HUES48 (cell line): Measurements from ENCODE around the gene MPST.

Experiments
- H3K27ac ChIP-seq: one replicate; pipeline ENCODE4 v1.7.0; 2013; ENCODE audit warnings: low read depth, low read length, inconsistent platforms
- H3K27me3 ChIP-seq: 2 replicates; pipeline ENCODE4 v1.6.1; 2013; ENCODE audit warnings: mild to moderate bottlenecking, low read length; ENCODE audit not compliant: control insufficient read depth, insufficient read depth
- H3K36me3 ChIP-seq: 2 replicates; pipeline ENCODE4 v1.6.1; 2013; ENCODE audit warnings: low read length; ENCODE audit not compliant: control insufficient read depth, insufficient read depth
- H3K4me1 ChIP-seq: 2 replicates; pipeline ENCODE4 v1.6.1; 2013; ENCODE audit warnings: mild to moderate bottlenecking, low read length; ENCODE audit not compliant: control insufficient read depth, insufficient read depth
- H3K4me3 ChIP-seq: 2 replicates; pipeline ENCODE4 v1.5.1; 2013; ENCODE audit warnings: mild to moderate bottlenecking, low read depth, low read length
- H3K9ac ChIP-seq: 2 replicates; pipeline ENCODE4 v1.6.1; 2013; ENCODE audit warnings: mild to moderate bottlenecking, low read depth, low read length, moderate library complexity
- H3K9me3 ChIP-seq: 2 replicates; pipeline ENCODE4 v1.6.1; 2013; ENCODE audit warnings: low read length; ENCODE audit not compliant: control insufficient read depth, insufficient read depth

MPST gene

DNA sequence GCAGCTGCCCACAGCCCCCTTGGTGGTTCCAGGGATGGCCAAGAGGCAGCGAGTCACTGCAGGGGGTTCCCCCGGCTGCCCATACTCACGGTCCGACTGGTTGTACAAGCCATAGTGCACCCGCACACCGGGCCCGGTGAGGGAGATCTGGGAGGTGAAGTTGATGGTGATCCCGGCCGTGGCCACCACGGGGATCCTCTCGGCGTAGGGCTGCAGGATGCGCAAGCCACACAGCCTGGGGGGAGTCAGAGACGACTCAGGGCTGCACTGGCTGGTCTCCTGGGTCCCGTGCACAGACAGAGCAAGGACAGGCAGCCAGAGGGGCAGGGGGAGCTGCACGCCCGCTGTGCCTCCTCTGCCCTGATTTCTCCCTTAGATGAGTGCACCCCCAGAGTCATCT lies 55.5 kb downstream of the MPST start:
- H3K36me3 ChIP-seq: no peaks in the 10 kb centered on the region

GRCh38 chr22:37075822-37076433 lies 56.4 kb downstream of the MPST start:
- Histone ChIP-seq H3K9ac (no peak overlapping the region), H3K9me3 (no peaks in the 10 kb centered on the region), H3K36me3 (no peaks in the 10 kb centered on the region), H3K4me3 (no peak overlapping the region), H3K4me1 (no peaks in the 10 kb centered on the region), H3K27me3 (peaks cover 54% of the 10 kb centered on the region), H3K27ac (no peak overlapping the region)

More for the DNA sequence above, 55.5 kb downstream of the MPST start:
- Histone ChIP-seq H3K9ac (no peak overlapping the region), H3K27me3 (peaks cover 62% of the 10 kb centered on the region), H3K27ac (no peak overlapping the region), H3K4me3 (no peak overlapping the region), H3K9me3 (no peaks in the 10 kb centered on the region), H3K4me1 (no peaks in the 10 kb centered on the region)

- H3K27ac ChIP-seq: no peak overlapping the region
- no peaks in the 10 kb centered on the region for H3K9me3 ChIP-seq
- H3K9ac ChIP-seq: no peak overlapping the region
- no peaks in the 10 kb centered on the region for H3K36me3 ChIP-seq
- peaks cover 39% of the 10 kb centered on the region for H3K27me3 ChIP-seq
- H3K4me3 ChIP-seq: no peak overlapping the region
- no peaks in the 10 kb centered on the region for H3K4me1 ChIP-seq
Observed at GRCh38 chr22:37077802-37078448, 58.4 kb downstream of the MPST start.

DNA sequence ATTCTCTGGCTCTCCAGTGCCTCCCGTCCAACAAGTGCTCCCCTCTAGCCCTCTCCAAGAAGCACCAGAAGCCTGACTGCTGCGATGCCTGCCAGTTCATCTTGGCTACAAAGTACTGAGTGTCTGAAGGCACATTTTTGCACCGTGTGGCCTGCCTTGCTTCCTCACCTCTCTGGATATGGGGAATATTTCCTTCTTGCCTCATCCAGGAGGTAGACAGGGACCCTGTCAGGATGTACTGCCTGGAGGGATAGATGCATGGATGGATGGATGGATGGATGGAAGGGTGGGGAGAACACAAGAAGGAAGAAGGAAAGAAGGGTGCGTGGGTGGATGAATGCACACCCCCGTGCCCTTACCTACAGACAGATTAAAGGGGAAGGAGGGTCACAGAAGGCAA lies 59.6 kb downstream of the MPST start:
- H3K9ac ChIP-seq: no peak overlapping the region
- H3K27ac ChIP-seq: no peak overlapping the region
- no peaks in the 10 kb centered on the region for H3K4me1 ChIP-seq
- no peak overlapping the region for H3K4me3 ChIP-seq
- no peaks in the 10 kb centered on the region for H3K9me3 ChIP-seq
- H3K27me3 ChIP-seq: peaks cover 28% of the 10 kb centered on the region
- H3K36me3 ChIP-seq: no peaks in the 10 kb centered on the region
